ENCODE results near the gene NOL8. TPM values are rescaled to one million over a fixed set of nuclear protein-coding genes. Genes with fewer than 3 reads are reported as not detected.

NOL8 gene
- total RNA-seq, 1 donor from 2014 or later = 15.7 TPM

DNA sequence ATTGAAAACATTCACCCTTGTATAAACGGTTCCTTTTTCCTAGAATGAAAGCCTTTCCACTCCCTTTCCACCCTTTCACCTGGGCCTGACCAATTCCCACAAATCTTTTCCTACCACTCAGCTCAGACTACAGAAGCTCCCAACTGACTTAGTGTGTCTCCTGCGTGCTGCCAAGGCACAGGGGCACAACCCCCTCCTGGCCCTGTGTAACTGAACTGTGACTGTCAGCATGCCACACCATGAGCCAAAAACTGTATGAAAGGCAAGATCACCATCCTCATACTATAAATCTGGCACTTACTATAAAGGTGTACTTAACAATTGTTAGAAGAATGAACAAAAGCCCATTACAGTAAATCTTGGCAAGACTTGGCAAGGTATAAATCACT, 11.5 kb downstream of the NOL8 start:
- Histone ChIP-seq H3K4me3 (ENCODE audit: low read length in 3 of 3) (peak overlapping the region in 2 of 3 donors; percentile 2 to 33), H3K4me1 (ENCODE audit: control insufficient read depth in 3 of 3, insufficient read depth in 3 of 3, low read length in 3 of 3) (peaks cover 7 to 26% (median 11%) of the 10 kb centered on the region in 3 donors), H3K27me3 (ENCODE audit: control insufficient read depth in 3 of 3, insufficient read depth in 3 of 3, low read length in 3 of 3) (no peaks in the 10 kb centered on the region), H3K36me3 (ENCODE audit: control insufficient read depth in 3 of 3, insufficient read depth in 3 of 3, low read length in 3 of 3) (peaks cover 26 to 54% (median 51%) of the 10 kb centered on the region in 3 donors), H3K9ac (ENCODE audit: low read depth in 1 of 3, low read length in 3 of 3) (peak overlapping the region in 2 of 3 donors; percentile 35 to 60), H3K9me3 (ENCODE audit: control insufficient read depth in 3 of 3, low read length in 3 of 3) (no peaks in the 10 kb centered on the region), H3K27ac (ENCODE audit: low read depth, low read length) (peak overlapping the region; percentile 93)

DNA sequence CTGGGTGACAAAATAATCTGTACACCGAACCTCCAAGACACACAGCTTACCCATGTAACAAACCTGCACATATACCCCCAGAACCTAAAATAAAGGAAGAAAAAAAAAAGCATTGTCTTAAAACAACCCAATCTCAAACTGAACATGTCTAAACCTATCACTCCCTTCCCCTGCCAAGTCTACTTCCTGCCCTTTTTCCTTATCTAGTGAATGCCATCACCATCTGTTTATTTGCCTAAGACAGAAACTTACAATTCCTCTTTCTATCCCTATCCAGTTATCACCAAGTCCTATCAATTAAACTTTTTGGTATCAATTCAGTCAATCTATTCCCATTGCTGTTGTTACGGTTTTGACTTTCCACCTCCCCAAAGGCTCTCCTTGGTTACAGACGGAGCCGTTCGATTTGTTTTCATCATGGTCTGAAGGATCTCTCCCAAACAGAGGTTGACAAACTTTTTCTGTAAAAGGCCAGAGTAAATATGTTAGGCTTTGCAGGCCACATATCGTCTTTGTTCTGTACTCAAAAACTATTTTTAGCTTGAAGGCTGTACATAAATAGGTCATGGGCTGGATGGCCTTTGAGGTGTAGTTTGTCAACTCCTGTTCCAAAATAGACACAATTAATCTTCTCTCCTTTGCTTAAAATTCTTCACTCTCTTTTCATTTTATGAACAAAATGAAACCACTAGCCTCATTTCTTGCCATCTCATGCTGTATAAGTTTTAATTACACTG, 12.1 kb downstream of the NOL8 start:
- H3K27ac ChIP-seq (ENCODE audit: low read depth, low read length) = peak overlapping the region; percentile 93
- H3K4me1 ChIP-seq (ENCODE audit: control insufficient read depth in 3 of 3, insufficient read depth in 3 of 3, low read length in 3 of 3) = peaks cover 7 to 26% (median 11%) of the 10 kb centered on the region in 3 donors
- H3K4me3 ChIP-seq (ENCODE audit: low read length in 3 of 3) = peak overlapping the region in 2 of 3 donors; percentile 2 to 33
- peak overlapping the region; percentile 2 to 60 (median 35) for H3K9ac ChIP-seq (ENCODE audit: low read depth in 1 of 3, low read length in 3 of 3)
- no peaks in the 10 kb centered on the region for H3K9me3 ChIP-seq (ENCODE audit: control insufficient read depth in 3 of 3, low read length in 3 of 3)
- peaks cover 26 to 57% (median 55%) of the 10 kb centered on the region in 3 donors for H3K36me3 ChIP-seq (ENCODE audit: control insufficient read depth in 3 of 3, insufficient read depth in 3 of 3, low read length in 3 of 3)
- no peaks in the 10 kb centered on the region for H3K27me3 ChIP-seq (ENCODE audit: control insufficient read depth in 3 of 3, insufficient read depth in 3 of 3, low read length in 3 of 3)

DNA sequence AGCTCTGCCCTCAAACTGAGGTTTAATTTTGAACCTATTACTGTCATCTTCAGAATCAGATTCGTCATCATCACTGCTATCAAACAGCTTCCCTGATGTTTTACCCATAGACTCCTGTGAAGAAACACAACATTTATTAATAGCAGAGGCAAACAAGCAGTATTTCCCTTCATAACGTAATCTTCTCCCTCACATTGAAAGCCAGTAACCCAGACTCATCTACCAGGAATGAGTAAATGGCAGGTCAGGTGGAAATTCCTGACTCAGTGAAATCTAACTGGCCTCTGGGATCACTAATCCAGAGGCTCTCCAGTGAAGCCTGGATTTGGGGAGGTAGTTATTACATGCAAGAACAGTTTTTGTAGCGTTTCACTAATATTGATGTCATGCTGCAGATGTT, 14.6 kb downstream of the NOL8 start:
- Histone ChIP-seq H3K27ac (ENCODE audit: low read depth, low read length) (no peak overlapping the region), H3K9me3 (ENCODE audit: control insufficient read depth in 3 of 3, low read length in 3 of 3) (no peaks in the 10 kb centered on the region)

DNA sequence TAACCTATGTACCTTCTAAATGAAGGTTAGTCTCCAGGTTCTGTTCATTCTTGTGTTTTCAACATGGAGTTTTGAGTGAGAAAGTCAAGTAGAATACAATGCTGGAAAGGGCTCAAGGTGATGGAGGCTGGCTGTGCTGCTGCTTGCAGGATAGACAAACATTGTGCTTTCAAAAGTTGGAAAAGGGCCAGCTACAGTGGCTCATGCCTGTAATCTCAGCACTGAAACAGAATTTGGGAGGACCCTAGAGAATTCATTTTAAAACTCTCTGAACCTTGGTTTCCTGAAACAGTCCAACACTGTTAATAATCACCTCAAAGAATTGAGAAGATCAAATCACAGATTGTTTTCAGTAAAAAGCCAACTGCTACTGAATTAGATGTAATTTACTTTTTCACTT, 16.3 kb downstream of the NOL8 start:
- peaks cover 7 to 22% (median 11%) of the 10 kb centered on the region in 3 donors for H3K4me1 ChIP-seq (ENCODE audit: control insufficient read depth in 3 of 3, insufficient read depth in 3 of 3, low read length in 3 of 3)
- H3K27ac ChIP-seq (ENCODE audit: low read depth, low read length) = no peak overlapping the region
- H3K36me3 ChIP-seq (ENCODE audit: control insufficient read depth in 3 of 3, insufficient read depth in 3 of 3, low read length in 3 of 3) = peaks cover 30 to 68% (median 66%) of the 10 kb centered on the region in 3 donors
- H3K9me3 ChIP-seq (ENCODE audit: control insufficient read depth in 3 of 3, low read length in 3 of 3) = no peaks in the 10 kb centered on the region
- no peak overlapping the region for H3K9ac ChIP-seq (ENCODE audit: low read depth in 1 of 3, low read length in 3 of 3)
- no peak overlapping the region for H3K4me3 ChIP-seq (ENCODE audit: low read length in 3 of 3)
- H3K27me3 ChIP-seq (ENCODE audit: control insufficient read depth in 3 of 3, insufficient read depth in 3 of 3, low read length in 3 of 3) = no peaks in the 10 kb centered on the region

More for the DNA sequence above, 14.6 kb downstream of the NOL8 start:
- Histone ChIP-seq H3K27me3 (ENCODE audit: control insufficient read depth in 3 of 3, insufficient read depth in 3 of 3, low read length in 3 of 3) (no peaks in the 10 kb centered on the region), H3K4me1 (ENCODE audit: control insufficient read depth in 3 of 3, insufficient read depth in 3 of 3, low read length in 3 of 3) (peaks cover 7 to 26% (median 11%) of the 10 kb centered on the region in 3 donors), H3K9ac (ENCODE audit: low read depth in 1 of 3, low read length in 3 of 3) (no peak overlapping the region), H3K36me3 (ENCODE audit: control insufficient read depth in 3 of 3, insufficient read depth in 3 of 3, low read length in 3 of 3) (peaks cover 21 to 59% (median 57%) of the 10 kb centered on the region in 3 donors), H3K4me3 (ENCODE audit: low read length in 3 of 3) (no peak overlapping the region)

DNA sequence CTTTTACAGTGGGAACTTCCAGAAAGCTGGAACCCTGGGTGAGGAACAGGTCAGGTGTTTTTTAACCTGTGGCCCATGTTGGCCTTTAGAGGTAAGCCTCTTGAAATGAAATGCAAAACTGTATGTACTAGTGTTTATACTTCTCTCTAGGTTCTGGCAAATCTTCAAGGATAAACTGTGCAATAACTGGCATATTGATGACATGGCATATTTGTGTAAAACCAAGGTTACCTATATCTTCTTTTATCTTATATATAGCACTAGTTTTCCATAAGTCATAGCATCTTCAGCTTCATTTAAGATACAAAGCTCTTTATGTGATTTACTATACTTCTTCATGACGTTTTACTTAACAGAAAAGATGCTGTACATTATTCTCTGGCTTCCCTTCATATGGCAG, 24.2 kb downstream of the NOL8 start:
- Histone ChIP-seq H3K27me3 (ENCODE audit: control insufficient read depth in 3 of 3, insufficient read depth in 3 of 3, low read length in 3 of 3) (no peaks in the 10 kb centered on the region), H3K4me3 (ENCODE audit: low read length in 3 of 3) (no peak overlapping the region), H3K9ac (ENCODE audit: low read depth in 1 of 3, low read length in 3 of 3) (no peak overlapping the region), H3K27ac (ENCODE audit: low read depth, low read length) (no peak overlapping the region), H3K36me3 (ENCODE audit: control insufficient read depth in 3 of 3, insufficient read depth in 3 of 3, low read length in 3 of 3) (peaks cover 37 to 72% (median 52%) of the 10 kb centered on the region in 3 donors), H3K9me3 (ENCODE audit: control insufficient read depth in 3 of 3, low read length in 3 of 3) (no peaks in the 10 kb centered on the region), H3K4me1 (ENCODE audit: control insufficient read depth in 3 of 3, insufficient read depth in 3 of 3, low read length in 3 of 3) (no peaks in the 10 kb centered on the region)

DNA sequence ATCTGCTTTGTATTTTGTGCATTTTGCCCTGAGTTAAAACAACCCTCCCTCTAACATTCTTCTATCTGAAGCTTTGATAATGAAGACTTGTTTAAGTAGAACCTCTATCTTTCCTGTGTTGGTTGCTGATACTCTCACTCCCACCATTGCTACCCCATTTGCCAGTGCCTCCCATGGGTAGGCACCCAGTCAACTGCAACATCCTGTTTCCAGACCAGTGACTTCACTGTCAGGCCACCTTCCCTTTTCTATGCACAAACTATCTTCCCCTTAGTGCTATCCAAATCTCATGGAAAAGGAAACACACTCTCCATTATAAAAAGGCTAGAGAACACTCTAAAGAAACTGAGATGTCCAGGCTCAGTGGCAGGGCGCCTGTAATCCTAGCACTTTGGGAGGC, 26.0 kb downstream of the NOL8 start:
- Histone ChIP-seq H3K36me3 (ENCODE audit: control insufficient read depth in 3 of 3, insufficient read depth in 3 of 3, low read length in 3 of 3) (peaks cover 24 to 59% (median 34%) of the 10 kb centered on the region in 3 donors), H3K27ac (ENCODE audit: low read depth, low read length) (no peak overlapping the region)

DNA sequence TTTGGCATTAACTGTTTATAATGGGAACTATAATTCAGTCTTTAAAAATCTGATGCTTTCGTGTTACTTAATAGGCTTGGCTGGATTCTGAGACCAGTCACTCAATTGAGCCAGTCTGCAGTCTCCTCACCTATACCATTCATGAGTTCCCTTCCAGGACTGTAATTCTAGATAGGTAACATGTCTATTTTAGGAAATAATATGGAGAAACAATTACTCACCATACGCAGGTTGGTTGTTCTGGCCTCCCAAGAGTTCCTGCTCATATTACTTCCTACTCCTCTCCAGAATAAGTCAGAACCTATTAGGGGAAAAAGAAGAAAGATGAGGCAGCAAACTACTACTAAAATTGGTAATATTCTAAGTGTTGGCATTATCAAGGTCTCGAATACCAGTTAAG, 27.1 kb downstream of the NOL8 start:
- Histone ChIP-seq H3K36me3 (ENCODE audit: control insufficient read depth in 3 of 3, insufficient read depth in 3 of 3, low read length in 3 of 3) (peaks cover 19 to 50% (median 28%) of the 10 kb centered on the region in 3 donors), H3K4me3 (ENCODE audit: low read length in 3 of 3) (no peak overlapping the region), H3K9me3 (ENCODE audit: control insufficient read depth in 3 of 3, low read length in 3 of 3) (no peaks in the 10 kb centered on the region), H3K4me1 (ENCODE audit: control insufficient read depth in 3 of 3, insufficient read depth in 3 of 3, low read length in 3 of 3) (peaks cover 7 to 11% (median 7%) of the 10 kb centered on the region in 3 donors), H3K27me3 (ENCODE audit: control insufficient read depth in 3 of 3, insufficient read depth in 3 of 3, low read length in 3 of 3) (no peaks in the 10 kb centered on the region), H3K9ac (ENCODE audit: low read depth in 1 of 3, low read length in 3 of 3) (no peak overlapping the region), H3K27ac (ENCODE audit: low read depth, low read length) (no peak overlapping the region)

More for the DNA sequence above, 26.0 kb downstream of the NOL8 start:
- H3K4me1 ChIP-seq (ENCODE audit: control insufficient read depth in 3 of 3, insufficient read depth in 3 of 3, low read length in 3 of 3) = peaks cover 6% of the 10 kb centered on the region in 3 donors
- H3K27me3 ChIP-seq (ENCODE audit: control insufficient read depth in 3 of 3, insufficient read depth in 3 of 3, low read length in 3 of 3) = no peaks in the 10 kb centered on the region
- no peak overlapping the region for H3K9ac ChIP-seq (ENCODE audit: low read depth in 1 of 3, low read length in 3 of 3)
- H3K4me3 ChIP-seq (ENCODE audit: low read length in 3 of 3) = no peak overlapping the region
- no peaks in the 10 kb centered on the region for H3K9me3 ChIP-seq (ENCODE audit: control insufficient read depth in 3 of 3, low read length in 3 of 3)

DNA sequence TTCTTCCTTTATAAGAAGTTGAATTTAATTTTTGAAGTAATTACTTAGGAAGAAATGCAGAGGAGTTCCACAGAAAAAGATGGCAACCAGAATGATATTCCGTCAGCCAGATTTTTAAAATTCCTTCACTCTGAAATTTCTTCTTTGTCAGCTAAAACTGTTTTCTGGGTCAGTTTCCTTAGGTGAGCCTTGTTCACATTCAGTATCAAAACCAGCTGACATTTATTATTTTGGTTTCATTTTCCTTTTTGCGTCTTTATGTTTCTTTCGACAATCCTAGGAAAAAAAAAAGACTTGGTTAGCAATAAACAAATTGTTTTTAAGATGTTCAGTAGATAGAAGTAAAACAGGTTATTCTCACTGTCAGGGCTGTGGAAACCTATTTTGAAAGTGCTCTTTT, 27.5 kb downstream of the NOL8 start:
- H3K27me3 ChIP-seq (ENCODE audit: control insufficient read depth in 3 of 3, insufficient read depth in 3 of 3, low read length in 3 of 3) = no peaks in the 10 kb centered on the region
- H3K36me3 ChIP-seq (ENCODE audit: control insufficient read depth in 3 of 3, insufficient read depth in 3 of 3, low read length in 3 of 3) = peaks cover 15 to 46% (median 24%) of the 10 kb centered on the region in 3 donors
- H3K9ac ChIP-seq (ENCODE audit: low read depth in 1 of 3, low read length in 3 of 3) = no peak overlapping the region
- H3K9me3 ChIP-seq (ENCODE audit: control insufficient read depth in 3 of 3, low read length in 3 of 3) = no peaks in the 10 kb centered on the region
- H3K4me1 ChIP-seq (ENCODE audit: control insufficient read depth in 3 of 3, insufficient read depth in 3 of 3, low read length in 3 of 3) = peaks cover 11 to 14% (median 11%) of the 10 kb centered on the region in 3 donors
- no peak overlapping the region for H3K4me3 ChIP-seq (ENCODE audit: low read length in 3 of 3)
- no peak overlapping the region for H3K27ac ChIP-seq (ENCODE audit: low read depth, low read length)

DNA sequence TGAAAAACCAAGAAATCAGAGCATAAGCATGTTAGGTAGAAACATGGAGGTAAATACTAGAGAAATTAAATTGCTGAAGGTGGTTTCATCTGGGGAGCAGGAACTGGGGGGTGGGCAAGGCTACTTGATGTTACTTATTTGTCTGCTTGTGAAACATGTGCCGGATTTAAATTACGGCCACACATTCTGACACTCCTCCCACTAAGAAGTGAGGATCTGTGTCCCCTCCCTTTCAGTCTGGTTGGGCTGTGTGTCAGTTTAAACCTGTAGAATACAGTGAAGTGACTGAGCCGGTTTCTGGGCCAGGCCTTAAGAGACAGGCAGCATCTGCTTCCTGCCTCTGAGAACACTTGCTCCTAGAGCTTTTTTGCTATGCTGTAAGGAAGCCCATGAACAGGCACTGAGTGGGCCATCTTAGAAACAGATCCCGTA, 29.3 kb downstream of the NOL8 start:
- Histone ChIP-seq H3K9ac (ENCODE audit: low read depth in 1 of 3, low read length in 3 of 3) (no peak overlapping the region), H3K4me1 (ENCODE audit: control insufficient read depth in 3 of 3, insufficient read depth in 3 of 3, low read length in 3 of 3) (peaks cover 17 to 21% (median 20%) of the 10 kb centered on the region in 3 donors), H3K9me3 (ENCODE audit: control insufficient read depth in 3 of 3, low read length in 3 of 3) (no peaks in the 10 kb centered on the region), H3K36me3 (ENCODE audit: control insufficient read depth in 3 of 3, insufficient read depth in 3 of 3, low read length in 3 of 3) (peaks cover 7 to 32% (median 14%) of the 10 kb centered on the region in 3 donors), H3K4me3 (ENCODE audit: low read length in 3 of 3) (no peak overlapping the region), H3K27ac (ENCODE audit: low read depth, low read length) (no peak overlapping the region), H3K27me3 (ENCODE audit: control insufficient read depth in 3 of 3, insufficient read depth in 3 of 3, low read length in 3 of 3) (no peaks in the 10 kb centered on the region)

DNA sequence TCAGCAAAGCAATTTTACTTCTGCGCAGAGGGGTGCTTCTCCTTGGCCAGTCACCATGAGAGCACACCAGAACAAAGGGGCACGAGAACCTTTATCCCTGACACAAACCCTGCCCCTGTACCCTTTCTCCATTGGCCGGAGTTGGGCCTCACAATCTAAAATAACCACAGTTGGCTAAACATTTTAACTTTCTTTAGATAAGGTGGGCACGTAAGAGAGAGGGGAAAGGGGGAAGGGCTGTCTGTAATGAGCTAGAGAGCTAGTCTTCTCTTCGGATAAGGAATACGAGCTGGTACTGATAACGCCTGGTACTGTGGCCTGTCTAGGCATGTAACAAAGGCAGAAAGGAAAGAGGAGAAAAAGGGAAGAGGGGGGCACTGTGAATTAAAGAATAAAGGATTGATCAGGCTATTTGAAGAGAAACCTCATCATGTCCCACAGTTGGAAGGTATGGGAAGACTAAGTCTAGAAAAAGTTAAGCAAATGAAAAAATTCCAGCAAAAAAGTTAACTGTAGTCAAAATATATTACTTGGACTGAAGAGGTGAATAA, 29.8 kb downstream of the NOL8 start:
- Histone ChIP-seq H3K9me3 (ENCODE audit: control insufficient read depth in 3 of 3, low read length in 3 of 3) (no peaks in the 10 kb centered on the region), H3K4me3 (ENCODE audit: low read length in 3 of 3) (no peak overlapping the region), H3K36me3 (ENCODE audit: control insufficient read depth in 3 of 3, insufficient read depth in 3 of 3, low read length in 3 of 3) (peaks cover 5 to 27% (median 14%) of the 10 kb centered on the region in 3 donors), H3K9ac (ENCODE audit: low read depth in 1 of 3, low read length in 3 of 3) (peak overlapping the region in 1 of 3 donors; percentile 87), H3K27me3 (ENCODE audit: control insufficient read depth in 3 of 3, insufficient read depth in 3 of 3, low read length in 3 of 3) (no peaks in the 10 kb centered on the region), H3K4me1 (ENCODE audit: control insufficient read depth in 3 of 3, insufficient read depth in 3 of 3, low read length in 3 of 3) (peaks cover 17 to 21% (median 20%) of the 10 kb centered on the region in 3 donors), H3K27ac (ENCODE audit: low read depth, low read length) (no peak overlapping the region)
